ENCODE results near the gene METTL15. TPM values are rescaled to one million over a fixed set of nuclear protein-coding genes. Genes with fewer than 3 reads are reported as not detected.
A peak's percentile ranks its signal among the peaks of the same experiment; 100 is the strongest.

The METTL15 gene
- total RNA-seq, 1 experiment from 2014 or later, result 9.1 TPM

DNA sequence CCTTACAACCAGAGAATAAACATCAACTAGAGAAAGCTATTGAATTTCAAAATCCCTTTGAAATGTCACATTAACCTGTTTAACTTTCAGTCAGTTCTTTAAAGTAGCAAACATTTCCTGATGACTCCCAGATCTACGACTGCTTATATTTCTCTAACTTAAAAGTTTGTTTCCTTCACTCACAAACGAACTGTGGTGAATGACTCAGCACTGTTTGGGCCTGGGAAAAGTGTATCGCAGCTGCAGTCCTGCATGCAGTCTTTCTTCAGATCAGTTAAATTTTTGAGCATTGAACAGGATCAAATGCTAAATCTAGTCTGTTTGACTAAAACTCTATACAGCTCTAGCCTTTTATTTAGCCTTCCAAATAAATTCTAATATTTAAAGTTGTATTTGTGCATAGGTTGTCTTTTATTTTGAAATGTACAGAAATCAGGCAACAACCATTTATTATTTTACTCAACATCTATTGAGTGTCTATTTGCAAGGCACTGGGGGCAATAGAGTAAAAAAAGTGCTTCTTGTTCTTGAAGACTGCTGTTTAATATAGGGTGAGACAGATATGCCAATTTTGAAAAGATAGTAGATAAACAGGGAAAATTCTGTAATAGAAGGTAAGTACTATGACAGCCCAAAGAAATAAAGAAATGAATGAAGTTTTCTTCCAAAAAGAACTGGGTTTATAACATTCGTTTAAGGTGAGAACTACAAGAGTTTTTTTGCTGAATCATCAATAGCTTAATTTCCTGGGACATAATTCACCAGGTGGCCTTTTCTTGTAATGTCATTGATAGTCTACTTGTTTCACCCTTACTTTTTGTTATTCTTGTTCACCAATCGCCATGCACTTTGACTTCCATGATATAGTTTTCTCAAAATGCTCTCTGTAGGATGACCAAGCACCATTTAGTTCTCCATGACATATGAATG lies 235.4 kb downstream of the METTL15 start:
- Histone ChIP-seq H3T11ph (ENCODE audit: low read length) (no peak overlapping the region), H3K4me1 (ENCODE audit: insufficient read depth, low read length) (no peaks in the 10 kb centered on the region), H3K18ac (ENCODE audit: insufficient read length, low read depth, low read length) (no peak overlapping the region), H4K8ac (replicated peaks; ENCODE audit: insufficient read length, low read depth, low read length) (no peak overlapping the region), H3K23me2 (ENCODE audit: insufficient read length, low read depth, low read length, poor library complexity, severe bottlenecking) (no peaks in the 10 kb centered on the region), H2AK5ac (ENCODE audit: insufficient read length, low read length) (no peak overlapping the region), H4K91ac (ENCODE audit: insufficient read length, low read depth, low read length) (no peak overlapping the region), H2BK12ac (ENCODE audit: insufficient read length, low read depth, low read length) (no peak overlapping the region), H3K79me2 (ENCODE audit: insufficient read depth, low read length) (no peaks in the 10 kb centered on the region), H3K23ac (ENCODE audit: insufficient read length, low read depth, low read length) (no peak overlapping the region), H3K4me2 (ENCODE audit: insufficient read depth, insufficient read length, low read length) (no peak overlapping the region), H3K9ac (ENCODE audit: extremely low read depth, insufficient read length, low read length) (no peak overlapping the region), H3K9me3 (ENCODE audit: control insufficient read depth, low read depth, low read length) (no peaks in the 10 kb centered on the region), H3K4ac (ENCODE audit: low read depth, low read length) (no peak overlapping the region), H3K27ac (ENCODE audit: insufficient read length, low read depth, low read length) (no peak overlapping the region), H3K14ac (ENCODE audit: insufficient read depth, low read length) (no peak overlapping the region), H4K20me1 (ENCODE audit: control insufficient read depth, insufficient read depth, insufficient read length) (no peaks in the 10 kb centered on the region), H4K5ac (ENCODE audit: insufficient read length, low read depth, low read length) (no peak overlapping the region), H3K79me1 (ENCODE audit: insufficient read depth, low read depth, low read length, poor library complexity, severe bottlenecking) (no peaks in the 10 kb centered on the region), H2BK5ac (ENCODE audit: insufficient read length, low read length) (no peak overlapping the region), H3K56ac (ENCODE audit: insufficient read length, low read depth, low read length) (no peak overlapping the region), H2BK20ac (ENCODE audit: low read depth, low read length, poor library complexity, severe bottlenecking) (no peak overlapping the region), H2BK15ac (ENCODE audit: low read depth, low read length) (no peak overlapping the region), H2AFZ (ENCODE audit: low read length) (no peak overlapping the region), H3K27me3 (ENCODE audit: insufficient read depth, low read length) (no peaks in the 10 kb centered on the region), H2BK120ac (ENCODE audit: low read depth, low read length, poor library complexity, severe bottlenecking) (no peak overlapping the region)
- peaks cover 17 to 18% of the 10 kb centered on the region in 2 experiments for H3K9me3 Mint-ChIP-seq
- WGBS (ENCODE audit: extremely low coverage, insufficient read length, low lambda C conversion rate), result no CpG with 5 or more reads among the region's 5 CpGs
- peaks cover 9 to 18% (median 11%) of the 10 kb centered on the region in 3 experiments; a peak in 6 of 7 replicates for H3K36me3 Mint-ChIP-seq (ENCODE audit: insufficient read depth in 1 of 3, low read depth in 3 of 3)
- H3K27ac Mint-ChIP-seq, result peak overlapping the region in 2 of 3 experiments; percentile 46 to 59; a peak in 1 of 7 replicates
- DNase-seq, result no peak
- TF ChIP-seq, protein P1, sequence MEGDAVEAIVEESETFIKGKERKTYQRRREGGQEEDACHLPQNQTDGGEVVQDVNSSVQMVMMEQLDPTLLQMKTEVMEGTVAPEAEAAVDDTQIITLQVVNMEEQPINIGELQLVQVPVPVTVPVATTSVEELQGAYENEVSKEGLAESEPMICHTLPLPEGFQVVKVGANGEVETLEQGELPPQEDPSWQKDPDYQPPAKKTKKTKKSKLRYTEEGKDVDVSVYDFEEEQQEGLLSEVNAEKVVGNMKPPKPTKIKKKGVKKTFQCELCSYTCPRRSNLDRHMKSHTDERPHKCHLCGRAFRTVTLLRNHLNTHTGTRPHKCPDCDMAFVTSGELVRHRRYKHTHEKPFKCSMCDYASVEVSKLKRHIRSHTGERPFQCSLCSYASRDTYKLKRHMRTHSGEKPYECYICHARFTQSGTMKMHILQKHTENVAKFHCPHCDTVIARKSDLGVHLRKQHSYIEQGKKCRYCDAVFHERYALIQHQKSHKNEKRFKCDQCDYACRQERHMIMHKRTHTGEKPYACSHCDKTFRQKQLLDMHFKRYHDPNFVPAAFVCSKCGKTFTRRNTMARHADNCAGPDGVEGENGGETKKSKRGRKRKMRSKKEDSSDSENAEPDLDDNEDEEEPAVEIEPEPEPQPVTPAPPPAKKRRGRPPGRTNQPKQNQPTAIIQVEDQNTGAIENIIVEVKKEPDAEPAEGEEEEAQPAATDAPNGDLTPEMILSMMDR (conservative IDR thresholded peaks at IDR 0.05), result no peak
- H3K27me3 Mint-ChIP-seq (ENCODE audit: low read depth), result no peaks in the 10 kb centered on the region
- H3K4me1 Mint-ChIP-seq, result peaks cover 5 to 6% of the 10 kb centered on the region in 2 experiments; a peak in 1 of 4 replicates
- H3K4me3 Mint-ChIP-seq, result no peak overlapping the region
